NCI-H146 treated with DMSO at 0.1 percent for 48 hours (cell line): ENCODE data around the gene ZGPAT.

Experiments used
- DNase-seq: peaks from one replicate; lab custom pipeline; 2025; ENCODE audit not compliant: unreplicated experiment; lab: John Stamatoyannopoulos, UW

Gene ZGPAT

DNA sequence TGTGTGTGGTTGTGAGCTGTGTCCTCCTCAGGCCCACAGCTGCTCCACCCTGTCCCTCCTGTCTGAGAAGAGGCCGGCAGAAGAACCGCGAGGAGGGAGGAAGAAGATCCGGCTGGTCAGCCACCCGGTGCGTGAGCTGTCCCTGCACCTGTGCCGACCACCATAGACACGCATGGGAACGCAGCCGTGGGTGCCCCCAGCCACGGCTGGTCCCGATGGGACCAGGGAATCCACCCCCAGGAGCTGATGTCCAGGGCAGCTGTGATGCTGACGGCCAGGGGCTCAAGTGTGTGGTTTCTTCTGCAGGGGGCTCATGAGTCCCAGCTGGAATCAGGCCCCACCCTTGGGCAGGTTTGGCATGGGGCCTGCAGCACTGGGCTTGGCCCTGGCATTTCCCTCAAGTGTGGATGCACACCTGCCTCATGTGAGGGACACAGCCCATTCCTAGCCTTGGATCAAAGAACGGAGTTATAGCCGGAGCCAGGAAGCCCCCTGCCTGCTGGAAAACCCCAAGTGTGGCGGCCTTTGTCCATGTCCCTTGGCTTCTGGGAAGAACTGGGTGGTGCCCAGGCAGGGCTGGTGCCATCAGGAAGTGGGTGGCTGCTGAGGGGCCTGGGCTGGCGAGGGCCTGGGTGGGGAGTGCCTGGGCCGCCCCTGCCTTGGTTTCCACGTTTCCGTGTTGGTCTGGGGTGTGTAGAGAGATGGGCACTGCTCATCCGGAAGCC lies 16.0 kb upstream of the ZGPAT start:
- no peak for DNase-seq

DNA sequence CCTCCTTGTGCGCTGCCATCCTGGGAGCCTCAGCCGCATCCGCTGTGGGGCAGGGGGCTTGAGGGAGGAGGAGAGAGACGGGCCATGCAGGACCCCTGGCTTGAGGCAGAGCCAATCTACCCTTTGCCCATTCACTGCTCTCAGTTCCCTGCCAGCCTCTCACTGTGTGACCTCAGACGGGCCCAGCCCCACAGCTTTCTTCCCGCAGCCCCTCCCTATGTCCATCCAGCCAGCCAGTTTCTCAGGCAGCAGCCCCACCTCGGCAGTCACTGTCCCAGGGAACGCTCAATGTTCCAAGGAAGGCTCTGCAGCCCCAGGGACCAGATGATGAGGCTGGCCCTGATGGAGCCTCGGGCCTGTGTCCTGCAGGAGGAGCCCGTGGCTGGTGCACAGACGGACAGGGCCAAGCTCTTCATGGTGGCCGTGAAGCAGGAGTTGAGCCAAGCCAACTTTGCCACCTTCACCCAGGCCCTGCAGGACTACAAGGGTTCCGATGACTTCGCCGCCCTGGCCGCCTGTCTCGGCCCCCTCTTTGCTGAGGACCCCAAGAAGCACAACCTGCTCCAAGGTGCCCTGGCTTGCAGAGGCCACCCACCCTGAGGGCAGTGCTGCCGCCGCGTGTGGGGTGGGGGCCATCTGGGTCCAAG lies 15.3 kb upstream of the ZGPAT start:
- DNase-seq = no peak

DNA sequence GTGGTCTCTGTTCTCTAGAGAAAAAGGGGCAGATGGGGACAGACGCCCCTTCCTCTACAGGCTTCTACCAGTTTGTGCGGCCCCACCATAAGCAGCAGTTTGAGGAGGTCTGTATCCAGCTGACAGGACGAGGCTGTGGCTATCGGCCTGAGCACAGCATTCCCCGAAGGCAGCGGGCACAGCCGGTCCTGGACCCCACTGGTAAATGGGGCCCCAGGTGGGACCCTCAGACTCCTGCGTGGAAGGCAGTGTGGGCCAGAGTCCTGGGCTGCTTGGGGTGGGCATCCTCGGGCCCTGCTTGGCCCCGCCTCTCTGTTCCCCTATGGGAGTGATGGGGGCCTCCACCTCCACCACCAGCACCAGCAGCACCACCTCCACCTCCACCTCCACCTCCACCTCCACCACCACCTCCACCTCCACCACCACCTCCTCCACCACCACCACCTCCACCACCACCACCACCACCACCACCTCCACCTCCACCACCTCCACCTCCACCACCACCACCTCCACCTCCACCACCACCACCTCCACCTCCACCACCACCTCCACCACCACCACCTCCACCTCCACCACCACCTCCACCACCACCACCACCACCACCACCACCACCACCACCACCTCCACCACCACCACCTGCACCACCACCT lies 14.6 kb upstream of the ZGPAT start:
- no peak for DNase-seq

DNA sequence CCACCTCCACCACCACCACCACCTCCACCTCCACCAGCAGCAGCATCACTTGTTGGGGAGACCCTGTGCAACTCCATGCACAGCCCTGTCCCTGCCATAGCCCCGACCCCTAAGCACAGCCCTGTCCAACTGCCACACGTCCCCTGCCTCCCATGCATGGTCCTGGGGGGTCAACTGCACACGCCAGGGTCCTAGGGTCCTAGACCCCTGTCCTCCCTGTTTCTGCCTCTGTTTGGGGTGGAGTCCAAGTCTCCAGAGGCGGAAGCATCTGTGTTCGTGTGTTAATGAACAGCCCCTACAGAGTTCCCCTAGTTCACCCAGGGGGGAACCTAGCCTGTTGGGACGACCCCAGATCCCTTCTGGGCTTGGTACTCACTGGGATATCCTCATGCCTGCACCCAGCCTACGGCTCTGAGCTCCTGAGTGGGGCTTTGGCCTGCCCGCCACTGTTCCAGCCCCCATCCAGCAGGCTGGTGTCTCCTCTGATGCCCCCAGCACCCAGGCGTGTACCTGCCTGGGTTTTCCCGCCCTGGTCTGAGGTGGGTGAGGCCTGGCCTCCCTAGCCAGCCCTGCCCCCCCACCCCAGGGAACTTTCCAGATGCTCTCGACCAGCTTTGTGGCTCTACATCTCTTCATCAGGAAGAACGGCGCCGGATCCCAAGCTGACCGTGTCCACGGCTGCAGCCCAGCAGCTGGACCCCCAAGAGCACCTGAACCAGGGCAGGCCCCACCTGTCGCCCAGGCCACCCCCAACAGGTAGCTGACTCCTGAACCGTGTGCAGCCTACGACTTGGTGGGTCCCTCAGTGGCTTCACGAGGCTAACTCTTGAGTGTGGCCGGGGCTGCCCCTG lies 13.9 kb upstream of the ZGPAT start:
- DNase-seq = no peak

DNA sequence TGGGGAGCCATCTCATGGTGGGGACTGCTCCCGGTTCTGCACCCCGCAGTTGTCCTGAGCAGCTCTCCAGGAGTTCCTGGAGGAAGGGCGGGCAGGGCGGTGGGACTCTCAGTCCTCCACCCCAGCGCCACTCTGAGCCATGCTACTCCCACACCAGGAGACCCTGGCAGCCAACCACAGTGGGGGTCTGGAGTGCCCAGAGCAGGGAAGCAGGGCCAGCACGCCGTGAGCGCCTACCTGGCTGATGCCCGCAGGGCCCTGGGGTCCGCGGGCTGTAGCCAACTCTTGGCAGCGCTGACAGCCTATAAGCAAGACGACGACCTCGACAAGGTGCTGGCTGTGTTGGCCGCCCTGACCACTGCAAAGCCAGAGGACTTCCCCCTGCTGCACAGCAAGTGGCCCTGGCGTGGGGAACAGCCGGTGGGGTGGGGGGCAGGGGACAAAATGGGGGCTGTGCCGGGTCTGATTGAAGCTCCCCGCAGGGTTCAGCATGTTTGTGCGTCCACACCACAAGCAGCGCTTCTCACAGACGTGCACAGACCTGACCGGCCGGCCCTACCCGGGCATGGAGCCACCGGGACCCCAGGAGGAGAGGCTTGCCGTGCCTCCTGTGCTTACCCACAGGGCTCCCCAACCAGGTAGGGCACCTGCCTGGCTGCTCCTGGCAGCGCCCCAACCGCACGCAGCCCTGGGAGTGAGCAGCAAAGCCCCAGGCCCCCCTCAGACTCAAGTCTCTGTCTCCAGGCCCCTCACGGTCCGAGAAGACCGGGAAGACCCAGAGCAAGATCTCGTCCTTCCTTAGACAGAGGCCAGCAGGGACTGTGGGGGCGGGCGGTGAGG lies 13.0 kb upstream of the ZGPAT start:
- no peak for DNase-seq

DNA sequence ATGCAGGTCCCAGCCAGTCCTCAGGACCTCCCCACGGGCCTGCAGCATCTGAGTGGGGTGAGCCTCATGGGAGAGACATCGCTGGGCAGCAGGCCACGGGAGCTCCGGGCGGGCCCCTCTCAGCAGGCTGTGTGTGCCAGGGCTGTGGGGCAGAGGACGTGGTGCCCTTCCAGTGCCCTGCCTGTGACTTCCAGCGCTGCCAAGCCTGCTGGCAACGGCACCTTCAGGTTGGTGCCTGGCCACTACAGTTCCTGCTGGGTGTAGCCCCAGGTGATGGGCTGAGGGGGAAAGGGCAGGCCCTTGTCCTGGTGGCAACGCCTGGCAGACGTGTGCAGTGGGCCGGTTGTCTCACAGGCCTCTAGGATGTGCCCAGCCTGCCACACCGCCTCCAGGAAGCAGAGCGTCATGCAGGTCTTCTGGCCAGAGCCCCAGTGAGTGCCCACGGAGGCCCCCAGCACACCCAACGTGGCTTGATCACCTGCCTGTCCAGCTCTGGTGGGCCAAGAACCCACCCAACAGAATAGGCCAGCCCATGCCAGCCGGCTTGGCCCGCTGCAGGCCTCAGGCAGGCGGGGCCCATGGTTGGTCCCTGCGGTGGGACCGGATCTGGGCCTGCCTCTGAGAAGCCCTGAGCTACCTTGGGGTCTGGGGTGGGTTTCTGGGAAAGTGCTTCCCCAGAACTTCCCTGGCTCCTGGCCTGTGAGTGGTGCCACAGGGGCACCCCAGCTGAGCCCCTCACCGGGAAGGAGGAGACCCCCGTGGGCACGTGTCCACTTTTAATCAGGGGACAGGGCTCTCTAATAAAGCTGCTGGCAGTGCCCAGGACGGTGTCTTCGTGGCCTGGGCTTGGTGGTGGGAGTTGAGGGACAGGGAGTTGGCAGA lies 12.2 kb upstream of the ZGPAT start:
- no peak for DNase-seq

DNA sequence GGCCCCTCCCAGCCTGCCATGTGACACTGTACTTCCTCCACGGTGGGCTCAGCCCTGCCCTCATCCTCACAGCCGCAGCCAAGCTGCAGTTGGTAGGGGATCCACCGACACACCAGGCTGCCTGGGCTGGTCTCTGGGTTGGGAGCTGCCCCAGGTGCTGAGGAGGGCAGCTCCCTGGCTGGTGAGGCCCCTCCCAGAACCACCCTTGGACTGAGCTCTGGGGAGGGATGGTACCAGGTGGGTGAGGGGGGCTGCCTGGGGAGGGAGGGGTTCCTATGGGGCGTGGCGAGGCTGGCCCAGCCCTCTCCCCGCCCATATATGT lies 11.6 kb upstream of the ZGPAT start:
- no peak for DNase-seq

DNA sequence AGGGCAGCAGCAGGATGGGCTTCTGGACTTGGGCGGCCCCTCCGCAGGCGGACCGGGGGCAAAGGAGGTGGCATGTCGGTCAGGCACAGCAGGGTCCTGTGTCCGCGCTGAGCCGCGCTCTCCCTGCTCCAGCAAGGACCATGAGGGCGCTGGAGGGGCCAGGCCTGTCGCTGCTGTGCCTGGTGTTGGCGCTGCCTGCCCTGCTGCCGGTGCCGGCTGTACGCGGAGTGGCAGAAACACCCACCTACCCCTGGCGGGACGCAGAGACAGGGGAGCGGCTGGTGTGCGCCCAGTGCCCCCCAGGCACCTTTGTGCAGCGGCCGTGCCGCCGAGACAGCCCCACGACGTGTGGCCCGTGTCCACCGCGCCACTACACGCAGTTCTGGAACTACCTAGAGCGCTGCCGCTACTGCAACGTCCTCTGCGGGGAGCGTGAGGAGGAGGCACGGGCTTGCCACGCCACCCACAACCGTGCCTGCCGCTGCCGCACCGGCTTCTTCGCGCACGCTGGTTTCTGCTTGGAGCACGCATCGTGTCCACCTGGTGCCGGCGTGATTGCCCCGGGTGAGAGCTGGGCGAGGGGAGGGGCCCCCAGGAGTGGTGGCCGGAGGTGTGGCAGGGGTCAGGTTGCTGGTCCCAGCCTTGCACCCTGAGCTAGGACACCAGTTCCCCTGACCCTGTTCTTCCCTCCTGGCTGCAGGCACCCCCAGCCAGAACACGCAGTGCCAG lies 11.0 kb upstream of the ZGPAT start, which contains the start of gene TNFRSF6B:
Gene TNFRSF6B (plus strand): TSS at position 25 of the 729 bp plus-strand sequence. CDS start 116 bp downstream, at position 141.
- DNase-seq = no peak

DNA sequence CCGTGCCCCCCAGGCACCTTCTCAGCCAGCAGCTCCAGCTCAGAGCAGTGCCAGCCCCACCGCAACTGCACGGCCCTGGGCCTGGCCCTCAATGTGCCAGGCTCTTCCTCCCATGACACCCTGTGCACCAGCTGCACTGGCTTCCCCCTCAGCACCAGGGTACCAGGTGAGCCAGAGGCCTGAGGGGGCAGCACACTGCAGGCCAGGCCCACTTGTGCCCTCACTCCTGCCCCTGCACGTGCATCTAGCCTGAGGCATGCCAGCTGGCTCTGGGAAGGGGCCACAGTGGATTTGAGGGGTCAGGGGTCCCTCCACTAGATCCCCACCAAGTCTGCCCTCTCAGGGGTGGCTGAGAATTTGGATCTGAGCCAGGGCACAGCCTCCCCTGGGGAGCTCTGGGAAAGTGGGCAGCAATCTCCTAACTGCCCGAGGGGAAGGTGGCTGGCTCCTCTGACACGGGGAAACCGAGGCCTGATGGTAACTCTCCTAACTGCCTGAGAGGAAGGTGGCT lies 10.4 kb upstream of the ZGPAT start:
- no peak for DNase-seq

DNA sequence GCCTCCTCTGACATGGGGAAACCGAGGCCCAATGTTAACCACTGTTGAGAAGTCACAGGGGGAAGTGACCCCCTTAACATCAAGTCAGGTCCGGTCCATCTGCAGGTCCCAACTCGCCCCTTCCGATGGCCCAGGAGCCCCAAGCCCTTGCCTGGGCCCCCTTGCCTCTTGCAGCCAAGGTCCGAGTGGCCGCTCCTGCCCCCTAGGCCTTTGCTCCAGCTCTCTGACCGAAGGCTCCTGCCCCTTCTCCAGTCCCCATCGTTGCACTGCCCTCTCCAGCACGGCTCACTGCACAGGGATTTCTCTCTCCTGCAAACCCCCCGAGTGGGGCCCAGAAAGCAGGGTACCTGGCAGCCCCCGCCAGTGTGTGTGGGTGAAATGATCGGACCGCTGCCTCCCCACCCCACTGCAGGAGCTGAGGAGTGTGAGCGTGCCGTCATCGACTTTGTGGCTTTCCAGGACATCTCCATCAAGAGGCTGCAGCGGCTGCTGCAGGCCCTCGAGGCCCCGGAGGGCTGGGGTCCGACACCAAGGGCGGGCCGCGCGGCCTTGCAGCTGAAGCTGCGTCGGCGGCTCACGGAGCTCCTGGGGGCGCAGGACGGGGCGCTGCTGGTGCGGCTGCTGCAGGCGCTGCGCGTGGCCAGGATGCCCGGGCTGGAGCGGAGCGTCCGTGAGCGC lies 9.8 kb upstream of the ZGPAT start:
- DNase-seq = no peak

DNA sequence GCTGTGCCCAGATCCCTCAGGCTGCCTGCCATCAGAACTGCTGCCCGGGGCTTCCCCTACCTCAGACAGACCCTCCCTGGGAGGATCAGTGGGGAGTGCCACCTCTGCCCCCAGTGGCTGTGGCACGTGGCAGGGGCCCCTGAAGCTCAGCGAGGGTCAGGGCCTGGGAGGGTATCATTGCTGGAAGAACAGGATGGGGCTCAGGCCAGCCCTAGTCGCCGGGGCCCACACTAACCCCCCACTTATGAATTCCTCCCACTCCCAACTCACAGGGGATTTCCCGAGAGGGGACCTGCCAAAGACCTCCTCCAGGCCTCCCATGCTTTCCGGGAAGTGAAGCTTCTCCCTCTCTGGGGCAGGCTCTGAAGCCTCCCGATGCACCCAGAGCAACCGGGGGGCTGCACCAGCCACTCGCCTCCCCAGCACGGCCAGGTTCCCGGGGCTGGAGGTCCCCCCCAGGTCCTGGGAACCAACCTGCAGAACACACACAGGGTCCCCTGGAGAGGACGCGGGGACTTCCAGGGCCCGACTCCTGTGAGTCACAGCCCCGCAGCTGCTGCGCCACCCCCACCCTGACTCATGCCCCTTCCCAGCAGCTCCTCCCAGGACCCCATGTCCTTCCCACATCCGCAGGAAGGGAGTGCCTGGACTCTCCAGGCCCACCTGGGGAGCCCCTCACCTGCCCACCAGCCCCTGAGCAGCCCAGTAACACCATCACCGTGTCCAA lies 8.9 kb upstream of the ZGPAT start:
- DNase-seq = no peak

DNA sequence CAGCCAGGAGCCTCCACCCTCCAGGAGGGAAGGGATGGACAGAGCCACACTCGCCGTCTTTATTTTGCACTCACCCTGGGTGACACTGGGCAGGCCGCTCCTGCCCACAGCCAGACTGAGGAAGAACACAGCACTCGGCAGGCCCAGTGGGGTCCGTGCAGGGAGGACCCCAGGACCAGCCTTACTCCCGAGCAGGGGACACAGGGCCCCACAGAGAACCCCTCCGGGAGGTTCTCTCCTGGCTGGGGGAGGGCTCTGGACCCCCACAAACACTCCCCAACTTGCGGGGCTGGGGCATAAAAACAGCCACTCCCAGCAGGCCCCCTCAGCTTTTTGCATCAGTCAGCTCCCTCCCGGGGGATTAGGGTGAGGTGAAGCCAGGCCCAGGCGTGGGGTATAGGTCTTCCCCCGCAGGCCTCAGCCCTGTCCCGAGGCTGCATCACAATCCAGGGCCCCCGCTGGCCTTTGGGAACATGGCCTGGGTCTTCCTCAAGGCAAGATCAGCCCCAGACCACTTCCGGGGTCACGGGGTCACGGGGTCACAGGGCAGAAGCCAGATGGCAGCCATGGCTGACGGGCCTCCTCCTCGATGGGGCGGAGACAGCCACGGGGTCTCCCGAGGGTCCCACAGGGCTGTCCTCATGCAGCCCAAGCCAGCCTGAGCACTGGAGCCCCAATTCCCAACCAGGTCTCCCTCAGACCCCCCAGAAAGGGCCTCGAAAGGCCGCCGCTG lies 8.2 kb upstream of the ZGPAT start:
- no peak for DNase-seq

DNA sequence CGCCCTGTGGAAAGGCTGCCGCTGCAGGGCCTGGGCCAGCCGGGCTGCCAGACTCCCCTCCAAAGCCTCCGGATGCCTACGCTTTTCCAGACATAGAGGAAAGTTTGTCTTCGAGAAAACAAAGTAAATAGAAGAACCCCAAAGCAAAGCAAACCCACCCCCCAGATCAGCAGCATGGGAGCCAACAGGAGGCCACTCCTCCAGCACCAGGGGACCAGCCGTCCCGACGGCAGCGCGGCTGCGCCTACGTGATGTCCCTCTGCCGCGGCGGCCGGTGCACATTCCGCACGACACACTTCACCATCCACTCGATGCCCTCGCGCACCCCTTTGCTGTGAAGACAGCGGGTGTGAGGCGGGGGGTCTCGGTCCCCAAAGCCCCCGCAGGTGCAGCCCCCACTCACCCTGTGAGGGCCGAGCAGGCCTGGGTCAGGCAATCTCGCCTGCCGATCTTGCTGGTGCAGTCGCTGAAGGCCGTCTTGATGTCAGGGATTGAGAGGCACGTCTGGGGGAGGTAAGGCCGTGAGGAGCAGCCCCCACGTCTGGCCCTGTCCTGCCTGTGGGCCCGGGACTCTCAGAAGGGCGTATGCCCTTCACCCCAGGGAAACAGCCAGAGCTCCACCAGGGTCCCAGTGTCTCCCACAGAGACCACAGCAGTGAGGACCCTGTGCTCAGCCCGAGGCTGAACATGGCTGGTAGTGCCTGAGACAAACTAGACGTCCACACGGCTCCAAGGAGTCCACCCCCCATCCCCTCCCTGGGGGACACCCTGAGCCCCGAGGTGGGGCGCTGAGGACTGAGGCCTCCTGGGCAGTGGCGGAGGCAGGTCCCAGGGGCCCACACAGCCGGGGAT lies 7.4 kb upstream of the ZGPAT start:
- DNase-seq = no peak

DNA sequence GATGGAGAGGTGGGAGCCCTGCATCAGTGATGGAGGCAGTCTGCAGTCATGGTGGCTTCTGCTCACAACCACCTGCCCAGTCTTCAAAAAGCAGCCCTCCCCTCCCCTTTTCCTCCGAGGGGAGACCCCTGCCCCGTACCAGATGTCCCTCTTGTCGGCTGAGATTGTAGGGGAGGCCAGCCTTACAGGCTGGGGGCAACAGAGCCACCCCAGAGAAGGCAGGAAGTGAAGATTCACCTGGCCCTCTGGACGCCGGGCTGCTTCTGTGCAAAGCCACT lies 6.8 kb upstream of the ZGPAT start:
- no peak for DNase-seq

DNA sequence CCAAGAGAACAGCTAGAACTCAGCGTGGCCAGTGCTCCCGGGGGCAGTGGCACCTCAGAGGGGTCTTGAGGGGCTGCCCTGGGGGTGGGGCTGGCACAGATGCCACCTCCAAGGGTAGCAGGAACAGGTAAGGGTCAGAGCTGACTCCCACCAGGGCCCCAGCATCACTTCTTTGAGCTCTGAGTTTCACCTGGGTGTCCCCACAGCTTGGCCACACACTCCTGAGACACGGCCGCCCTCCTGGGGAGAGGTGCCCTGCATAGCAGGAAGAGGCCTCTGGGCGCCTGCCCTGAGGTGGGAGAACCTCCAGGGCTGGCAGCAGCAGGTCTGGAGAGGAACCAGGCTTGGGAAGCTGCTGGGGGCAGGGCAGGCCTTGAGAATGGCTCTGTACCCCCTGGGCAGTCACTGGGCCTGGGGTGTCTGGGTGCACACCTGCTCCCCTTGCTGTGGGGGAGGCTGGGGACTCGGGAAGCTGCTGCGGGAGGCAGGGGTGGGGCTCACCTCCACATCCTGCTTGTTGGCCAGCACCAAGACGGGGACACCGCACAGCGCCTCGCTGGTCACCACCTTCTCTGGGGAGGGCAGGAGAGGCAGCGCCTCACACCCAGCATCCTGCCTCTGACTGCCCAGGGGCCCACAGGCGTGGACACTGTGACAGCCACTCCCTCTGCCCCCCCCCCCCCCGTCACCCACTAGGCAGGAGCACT lies 6.4 kb upstream of the ZGPAT start:
- no peak for DNase-seq
